HG03175 (cell line): ENCODE results near the gene LYZL4.

Experiments
- ATAC-seq: cut with Tn5 transposase; IDR thresholded peaks from one replicate; pipeline ENCODE4 v1.9.1; 2021; ENCODE audit warnings: mild to moderate bottlenecking, moderate library complexity; ENCODE audit not compliant: unreplicated experiment

The LYZL4 gene

DNA sequence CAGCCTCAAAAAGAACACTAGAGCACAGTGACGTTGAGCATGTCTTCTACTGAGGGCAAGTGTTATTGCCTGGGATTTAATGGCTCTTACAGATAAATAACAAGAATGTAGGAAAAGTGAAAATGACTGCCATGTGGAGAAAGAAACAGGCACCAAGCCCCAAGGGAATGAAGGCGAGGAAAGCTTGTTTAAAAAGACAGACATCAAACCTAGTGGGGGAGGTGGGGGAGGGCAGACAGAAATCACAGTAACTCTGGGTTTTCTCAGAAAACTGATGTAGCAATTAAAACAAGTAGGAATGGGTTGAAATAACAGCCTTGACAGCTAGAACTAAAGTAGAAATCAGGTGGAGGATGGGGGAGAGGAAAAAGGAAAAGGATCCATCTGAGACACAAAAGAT, 18.4 kb upstream of the LYZL4 start:
- no peak for ATAC-seq

GRCh38 chr3:42425736-42426407, 15.5 kb upstream of the LYZL4 start:
- no peak for ATAC-seq

DNA sequence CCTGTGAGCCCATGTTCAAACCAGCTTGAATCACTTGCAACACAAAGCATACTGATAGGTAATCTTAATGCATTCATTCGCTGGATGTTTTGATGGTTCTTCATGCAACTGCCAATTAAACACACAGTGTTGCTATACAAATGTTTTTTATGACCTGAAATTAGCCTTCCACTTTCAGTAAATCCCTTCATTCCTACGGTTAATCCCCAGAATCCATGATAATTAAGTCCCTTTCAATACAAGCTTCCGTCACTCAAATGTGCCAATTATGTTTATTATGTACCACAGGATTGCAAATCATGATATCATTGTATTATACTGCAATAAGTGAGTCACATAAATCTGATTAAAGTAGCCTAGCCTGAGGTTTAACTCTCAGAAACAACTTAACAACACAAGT, 14.5 kb upstream of the LYZL4 start:
- no peak for ATAC-seq

- no peak for ATAC-seq
Observed at GRCh38 chr3:42421818-42422796, 11.7 kb upstream of the LYZL4 start.

GRCh38 chr3:42419563-42419962, 9.2 kb upstream of the LYZL4 start:
- no peak for ATAC-seq

DNA sequence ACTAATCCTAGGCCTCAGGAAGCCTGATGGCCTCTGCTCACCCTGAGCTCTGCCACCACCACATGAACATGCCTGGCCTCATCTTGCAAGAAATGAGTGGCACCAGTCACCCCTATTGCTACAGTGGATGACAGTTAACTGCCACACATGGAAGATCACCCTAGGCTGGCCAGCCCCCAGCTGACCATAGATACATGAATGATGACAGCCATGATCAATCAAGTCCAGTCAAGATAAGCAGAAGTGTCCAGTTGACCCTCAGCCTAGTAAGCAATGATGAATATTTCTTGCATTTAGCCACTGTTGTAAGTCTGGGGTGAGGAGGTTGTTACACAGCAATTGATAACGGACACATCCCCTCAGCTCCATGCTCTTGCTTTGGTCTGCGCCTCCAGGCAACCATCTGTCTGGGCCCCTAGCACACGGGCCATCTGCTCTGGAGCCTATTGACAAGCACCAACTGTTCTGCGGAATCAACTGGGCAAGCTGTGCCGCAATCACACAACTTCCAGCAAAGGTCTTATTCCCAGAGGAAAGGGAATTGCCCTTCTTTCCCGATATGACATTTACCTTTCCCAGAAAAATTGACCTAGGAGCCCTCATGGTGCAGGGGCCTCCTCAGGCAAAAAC, 2.2 kb upstream of the LYZL4 start:
- no peak for ATAC-seq

DNA sequence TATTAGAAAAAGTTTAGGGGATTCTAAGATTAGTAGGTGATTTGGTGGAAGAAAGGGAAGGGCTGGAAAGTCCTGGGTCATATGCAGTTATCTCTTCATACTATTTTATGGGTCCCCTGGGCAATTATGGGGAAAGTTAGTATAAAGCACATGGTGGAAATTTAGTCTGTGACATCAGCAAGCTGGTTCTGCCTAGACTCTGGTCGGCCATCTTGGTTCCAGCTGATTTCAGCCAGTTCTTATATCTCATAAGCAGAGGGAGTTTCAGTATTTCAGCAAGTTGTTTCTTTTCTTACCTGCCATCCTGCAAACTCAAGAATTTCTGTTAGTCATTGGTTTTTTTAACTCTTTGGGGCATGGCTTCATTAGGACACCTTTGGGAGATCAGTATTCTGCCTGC, 1.0 kb upstream of the LYZL4 start:
- no peak for ATAC-seq

DNA sequence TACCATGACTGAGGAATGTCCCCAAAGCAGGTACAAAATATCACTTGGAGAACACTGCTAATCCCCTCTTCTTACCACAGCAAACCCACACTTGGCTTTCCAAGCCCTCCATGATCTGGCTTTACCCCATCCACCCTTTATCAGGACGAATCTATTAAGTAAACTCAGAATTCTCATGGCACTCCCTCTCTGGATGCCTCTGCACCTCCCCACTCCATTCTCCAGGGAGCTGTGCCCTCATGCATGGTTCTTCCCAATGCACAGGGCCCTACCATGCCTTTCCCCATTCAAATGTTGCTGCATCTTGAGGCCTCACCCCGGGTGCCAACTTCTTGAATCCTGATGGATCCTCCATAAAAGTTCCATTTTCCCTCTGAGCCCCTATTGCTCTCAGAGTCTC, 2.3 kb downstream of the LYZL4 start:
- no peak for ATAC-seq

GRCh38 chr3:42406727-42407450, 3.5 kb downstream of the LYZL4 start:
- ATAC-seq = no peak

DNA sequence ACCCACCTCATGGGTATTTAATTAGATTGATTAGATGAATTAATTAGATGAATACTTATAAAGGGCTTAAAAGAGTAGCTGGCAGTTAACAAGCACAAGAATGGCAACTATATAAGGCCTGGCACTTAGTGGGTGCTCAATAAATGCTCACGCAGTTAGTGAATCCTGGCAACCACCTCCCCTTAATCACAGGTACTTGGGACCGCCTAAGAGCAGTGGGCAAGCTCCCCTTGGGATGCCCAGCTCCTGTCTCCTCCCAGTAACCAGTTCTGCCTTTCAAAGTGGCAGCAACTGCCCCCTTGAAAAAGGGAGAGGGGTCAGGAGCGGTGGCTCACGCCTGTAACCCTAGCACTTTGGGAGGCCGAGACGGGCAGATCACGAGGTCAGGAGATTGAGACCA, 4.6 kb downstream of the LYZL4 start:
- ATAC-seq = no peak

GRCh38 chr3:42403737-42404136, 6.7 kb downstream of the LYZL4 start:
- no peak for ATAC-seq

- ATAC-seq = no peak
Observed at GRCh38 chr3:42402394-42403096, 7.9 kb downstream of the LYZL4 start.

- ATAC-seq = no peak
Observed at GRCh38 chr3:42398080-42398479, 12.3 kb downstream of the LYZL4 start.

DNA sequence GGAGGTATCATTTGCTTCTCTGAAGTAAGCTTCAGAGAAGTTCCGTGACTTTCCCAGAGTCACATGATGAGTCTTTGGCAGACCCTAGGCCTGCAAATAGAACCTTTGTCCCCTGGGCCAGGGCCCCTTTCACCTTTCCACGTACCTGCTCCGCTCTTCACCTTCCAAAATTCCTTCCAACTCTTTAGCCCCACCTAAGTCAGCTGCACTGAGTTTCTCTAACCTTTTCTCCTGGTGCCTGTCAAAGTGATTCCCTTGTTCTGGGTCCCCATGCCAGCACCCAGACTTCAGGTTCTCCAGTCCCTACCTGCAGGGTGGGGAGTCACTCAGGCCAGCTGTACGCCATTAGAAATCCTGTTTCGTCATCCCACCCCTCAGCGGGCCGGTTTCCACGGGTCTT, 12.8 kb downstream of the LYZL4 start:
- no peak for ATAC-seq

DNA sequence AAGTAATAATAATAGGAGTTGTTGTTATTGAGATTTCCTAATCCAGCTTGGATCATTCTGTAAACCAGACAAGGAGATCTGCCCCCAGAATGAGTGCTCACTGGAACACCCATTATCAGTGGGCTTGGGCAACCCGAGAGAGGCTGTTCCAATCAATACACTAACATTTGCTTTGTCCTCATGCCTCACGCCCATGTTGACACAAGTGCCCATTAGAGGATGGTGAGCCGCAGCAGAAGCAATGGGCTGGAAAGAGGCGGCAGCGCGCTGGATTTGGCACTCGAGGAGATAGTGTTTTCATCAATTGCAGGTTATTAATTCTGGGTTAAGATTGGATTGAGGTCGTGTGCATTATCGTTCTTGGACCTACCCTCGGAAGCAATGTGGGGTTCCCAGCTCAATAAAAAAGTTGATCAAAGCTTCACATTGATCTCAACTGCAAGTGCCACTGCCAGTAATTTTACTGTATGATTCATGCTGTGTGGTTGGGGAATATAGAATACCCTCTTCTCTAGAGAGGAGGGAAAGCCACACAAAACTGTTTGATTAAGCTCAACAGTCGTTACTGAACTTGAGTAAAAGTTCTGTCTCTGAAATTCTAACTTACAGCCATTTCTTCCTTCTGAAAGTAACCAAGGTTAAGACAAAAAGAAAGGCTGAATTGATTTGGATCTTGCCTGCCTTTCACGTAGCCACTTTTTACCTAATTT, 15.7 kb downstream of the LYZL4 start:
- ATAC-seq = no peak

- no peak for ATAC-seq
Observed at GRCh38 chr3:42387802-42388651, 22.4 kb downstream of the LYZL4 start.

GRCh38 chr3:42381551-42382082, 28.8 kb downstream of the LYZL4 start:
- no peak for ATAC-seq

- ATAC-seq = no peak
Observed at GRCh38 chr3:42377681-42378080, 32.7 kb downstream of the LYZL4 start.

GRCh38 chr3:42376344-42376798, 34.0 kb downstream of the LYZL4 start:
- ATAC-seq = no peak
